LNCAP (cell line): ENCODE results near the gene BAHCC1.

Source experiments
- CTCF ChIP-seq: fragments of 450-650 bp; IDR thresholded peaks from 2 replicates; pipeline ENCODE4 v1.5.1; 2017; ENCODE audit warnings: mild to moderate bottlenecking

BAHCC1 gene

GRCh38 chr17:81453076-81453475 lies 57.8 kb downstream of the BAHCC1 start:
- no peak for TF ChIP-seq CTCF

GRCh38 chr17:81453712-81454111 lies 58.5 kb downstream of the BAHCC1 start:
- no peak for TF ChIP-seq CTCF

GRCh38 chr17:81454473-81454872 lies 59.2 kb downstream of the BAHCC1 start:
- no peak for TF ChIP-seq CTCF

- TF ChIP-seq CTCF = no peak
Observed at GRCh38 chr17:81455387-81455786, 60.1 kb downstream of the BAHCC1 start.

GRCh38 chr17:81456091-81456490 lies 60.8 kb downstream of the BAHCC1 start:
- TF ChIP-seq CTCF = no peak

- TF ChIP-seq CTCF = no peak
Observed at GRCh38 chr17:81456798-81457197, 61.5 kb downstream of the BAHCC1 start.

GRCh38 chr17:81457401-81457800 lies 62.1 kb downstream of the BAHCC1 start:
- no peak for TF ChIP-seq CTCF

- TF ChIP-seq CTCF = no peak
Observed at GRCh38 chr17:81457917-81458555, 62.8 kb downstream of the BAHCC1 start.
